Colonic mucosa (tissue), 4 donors: ENCODE data around the gene ADAM22. TPM values are rescaled to one million over a fixed set of nuclear protein-coding genes. Genes with fewer than 3 reads are reported as not detected.

Source experiments
- DNase-seq: peaks from one replicate; pipeline ENCODE4 v3.0.0-alpha.2; 2020
- H3K27ac ChIP-seq: fragments of 200-600 bp; one replicate; pipeline ENCODE4 v1.8.0; 2021
- H3K27me3 ChIP-seq: fragments of 200-600 bp; one replicate; pipeline ENCODE4 v1.8.0; 2021
- H3K36me3 ChIP-seq: fragments of 200-600 bp; one replicate; pipeline ENCODE4 v1.8.0; 2021
- H3K4me1 ChIP-seq: fragments of 200-600 bp; one replicate; pipeline ENCODE4 v1.8.0; 2021; ENCODE audit warnings: mild to moderate bottlenecking
- H3K4me3 ChIP-seq: fragments of 200-600 bp; one replicate; pipeline ENCODE4 v1.8.0; 2021
- H3K9ac ChIP-seq, 2 donors: one replicate each; pipeline ENCODE4 v1.7.0; 2013; ENCODE audit warnings: control low read depth in 2 of 2, low read depth in 2 of 2, low read length in 2 of 2
- H3K9me3 ChIP-seq: fragments of 200-600 bp; one replicate; pipeline ENCODE4 v1.8.0; 2021
- intact Hi-C: fragments of 100-400 bp; cut with DNase I; formaldehyde crosslinking; loops from one replicate; pipeline ENCODE4 v1.14.1; 2022
- total RNA-seq, 2 donors: library from RNA; stranded (reverse); fragmentation: NEBNext Ultra II Directional in 1 of 2; extraction: Animal tissue kit (Norgen Biotek cat#: 25700) in 1 of 2; gene quantifications; one replicate each; pipeline ENCODE4 v1.2.1, GENCODE V29; 2021
- TF ChIP-seq, protein P1 (sequence below): fragments of 200-600 bp; IDR thresholded peaks from one replicate; pipeline ENCODE4 v1.8.0; 2022; ENCODE audit warnings: antibody characterized with exemption, mild to moderate bottlenecking
- donor health status: healthy.
- donor health status: DM: no; HTN: no; CAD: no.
- donor health status: DM: no; HTN: no; CAD: no.

ADAM22 gene
- total RNA-seq, 2 donors from 2014 or later = 2.6 to 2.8 TPM

DNA sequence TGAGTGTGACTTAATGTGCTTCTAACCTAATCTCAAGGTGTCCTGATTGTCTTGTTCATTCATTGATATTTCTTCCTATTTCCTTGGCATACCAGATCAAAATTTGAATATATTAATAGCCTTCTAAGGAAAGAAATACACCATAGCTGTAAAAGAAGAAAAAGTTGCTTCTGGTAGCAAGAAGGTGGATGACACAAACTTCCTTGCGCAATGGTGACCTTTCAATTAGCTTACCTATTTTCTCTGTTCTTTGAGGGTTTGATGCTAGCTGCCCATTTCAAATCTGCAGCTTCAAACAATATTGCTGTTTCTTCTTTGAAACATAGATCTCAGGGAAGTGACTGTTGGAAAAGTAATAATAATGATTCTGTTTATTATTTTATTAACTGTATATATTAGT is 108.8 kb downstream of the ADAM22 start:
- DNase-seq = no peak
- H3K9ac ChIP-seq = no peak overlapping the region
- no peaks in the 10 kb centered on the region for H3K4me1 ChIP-seq
- TF ChIP-seq, protein P1, sequence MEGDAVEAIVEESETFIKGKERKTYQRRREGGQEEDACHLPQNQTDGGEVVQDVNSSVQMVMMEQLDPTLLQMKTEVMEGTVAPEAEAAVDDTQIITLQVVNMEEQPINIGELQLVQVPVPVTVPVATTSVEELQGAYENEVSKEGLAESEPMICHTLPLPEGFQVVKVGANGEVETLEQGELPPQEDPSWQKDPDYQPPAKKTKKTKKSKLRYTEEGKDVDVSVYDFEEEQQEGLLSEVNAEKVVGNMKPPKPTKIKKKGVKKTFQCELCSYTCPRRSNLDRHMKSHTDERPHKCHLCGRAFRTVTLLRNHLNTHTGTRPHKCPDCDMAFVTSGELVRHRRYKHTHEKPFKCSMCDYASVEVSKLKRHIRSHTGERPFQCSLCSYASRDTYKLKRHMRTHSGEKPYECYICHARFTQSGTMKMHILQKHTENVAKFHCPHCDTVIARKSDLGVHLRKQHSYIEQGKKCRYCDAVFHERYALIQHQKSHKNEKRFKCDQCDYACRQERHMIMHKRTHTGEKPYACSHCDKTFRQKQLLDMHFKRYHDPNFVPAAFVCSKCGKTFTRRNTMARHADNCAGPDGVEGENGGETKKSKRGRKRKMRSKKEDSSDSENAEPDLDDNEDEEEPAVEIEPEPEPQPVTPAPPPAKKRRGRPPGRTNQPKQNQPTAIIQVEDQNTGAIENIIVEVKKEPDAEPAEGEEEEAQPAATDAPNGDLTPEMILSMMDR = no peak
- H3K27me3 ChIP-seq = no peaks in the 10 kb centered on the region
- intact Hi-C loops = no loop called here
- no peak overlapping the region for H3K4me3 ChIP-seq
- no peaks in the 10 kb centered on the region for H3K36me3 ChIP-seq
- H3K27ac ChIP-seq = no peak overlapping the region
- no peaks in the 10 kb centered on the region for H3K9me3 ChIP-seq

DNA sequence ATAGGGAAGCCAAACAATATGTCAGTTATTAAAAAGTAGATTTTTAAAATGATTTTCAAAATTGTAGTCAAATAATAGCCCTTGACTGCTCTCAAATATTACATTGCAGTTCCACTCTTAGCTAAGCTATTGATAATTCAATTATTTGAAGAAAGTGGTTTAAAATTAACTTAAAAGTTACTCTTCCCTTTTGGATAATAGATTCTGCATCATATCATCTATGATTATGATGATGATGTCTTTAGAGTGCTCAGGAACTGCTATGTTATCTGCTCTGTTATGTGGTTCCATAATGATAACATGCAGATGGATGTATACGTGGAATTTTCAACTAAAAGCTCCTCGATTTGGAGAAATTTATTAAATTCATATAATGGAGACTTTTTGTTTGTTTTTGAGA is 110.0 kb downstream of the ADAM22 start:
- Histone ChIP-seq H3K36me3 (no peaks in the 10 kb centered on the region), H3K4me3 (no peak overlapping the region), H3K27ac (no peak overlapping the region), H3K9ac (no peak overlapping the region), H3K27me3 (no peaks in the 10 kb centered on the region), H3K4me1 (no peaks in the 10 kb centered on the region), H3K9me3 (no peaks in the 10 kb centered on the region)
- intact Hi-C loops = no loop called here
- TF ChIP-seq, protein P1 = no peak
- no peak for DNase-seq

DNA sequence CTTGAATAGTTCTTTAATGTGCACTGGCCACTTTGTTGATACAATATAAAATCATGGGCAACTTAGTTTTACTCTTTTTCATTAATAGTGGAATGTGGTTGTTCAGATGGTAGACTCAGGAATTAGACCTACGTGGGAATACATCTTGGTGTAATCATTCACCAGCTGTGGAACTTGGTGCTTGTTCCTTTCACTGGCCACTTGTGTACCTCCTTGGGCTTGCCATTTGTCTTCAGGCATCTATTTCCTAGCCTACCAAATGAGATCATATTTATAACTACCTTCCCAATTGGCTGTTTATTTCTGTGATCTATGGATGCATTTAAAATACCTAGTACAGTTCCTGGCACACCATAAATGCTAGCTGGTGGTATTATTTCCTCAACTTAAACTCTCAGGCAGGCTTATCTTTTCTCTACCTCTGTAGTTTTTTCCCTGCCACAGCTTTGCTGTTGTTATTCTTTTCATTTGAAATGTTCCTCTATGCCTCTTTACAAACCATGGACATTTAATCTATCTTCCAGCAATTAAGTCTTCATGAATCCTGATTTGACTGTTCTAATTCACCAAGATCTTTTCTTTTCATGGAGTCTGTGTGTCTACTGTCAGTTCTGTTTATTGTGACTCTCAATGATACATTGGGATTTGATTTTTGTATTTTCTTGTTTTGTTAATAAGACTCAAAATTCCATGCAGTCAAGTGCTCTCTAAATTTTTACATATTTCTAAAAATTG is 113.0 kb downstream of the ADAM22 start:
- TF ChIP-seq, protein P1 = no peak
- intact Hi-C loops = no loop called here

DNA sequence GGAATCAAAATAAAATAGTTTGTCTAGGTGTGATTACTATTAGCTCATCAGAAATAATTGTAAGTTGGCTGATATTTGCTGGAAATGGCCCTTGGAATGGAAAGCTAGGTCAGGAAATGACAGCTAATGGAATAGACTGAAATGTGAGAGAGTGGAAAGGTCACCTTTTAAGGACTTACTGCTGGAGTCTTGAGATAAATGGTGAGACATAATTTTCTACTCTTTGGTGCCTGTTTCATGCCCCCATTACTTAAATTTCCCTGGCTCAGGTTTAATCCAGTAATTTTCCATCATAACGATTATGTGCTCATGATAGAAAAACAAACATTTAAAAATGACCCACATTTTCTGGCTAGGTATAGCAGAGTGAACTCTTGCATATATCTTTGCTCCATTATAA is 123.6 kb downstream of the ADAM22 start:
- H3K9me3 ChIP-seq = no peaks in the 10 kb centered on the region
- H3K27me3 ChIP-seq = no peaks in the 10 kb centered on the region
- H3K9ac ChIP-seq = no peak overlapping the region
- no peak overlapping the region for H3K4me3 ChIP-seq
- no peaks in the 10 kb centered on the region for H3K4me1 ChIP-seq
- H3K27ac ChIP-seq = no peak overlapping the region
- DNase-seq = no peak
- intact Hi-C loops = no loop called here
- TF ChIP-seq, protein P1 = no peak
- H3K36me3 ChIP-seq = no peaks in the 10 kb centered on the region

More for the DNA sequence above, 113.0 kb downstream of the ADAM22 start:
- H3K27me3 ChIP-seq = no peaks in the 10 kb centered on the region
- H3K4me1 ChIP-seq = no peaks in the 10 kb centered on the region
- H3K36me3 ChIP-seq = no peaks in the 10 kb centered on the region
- no peak overlapping the region for H3K9ac ChIP-seq
- H3K9me3 ChIP-seq = no peaks in the 10 kb centered on the region
- DNase-seq = no peak
- H3K27ac ChIP-seq = no peak overlapping the region
- no peak overlapping the region for H3K4me3 ChIP-seq

DNA sequence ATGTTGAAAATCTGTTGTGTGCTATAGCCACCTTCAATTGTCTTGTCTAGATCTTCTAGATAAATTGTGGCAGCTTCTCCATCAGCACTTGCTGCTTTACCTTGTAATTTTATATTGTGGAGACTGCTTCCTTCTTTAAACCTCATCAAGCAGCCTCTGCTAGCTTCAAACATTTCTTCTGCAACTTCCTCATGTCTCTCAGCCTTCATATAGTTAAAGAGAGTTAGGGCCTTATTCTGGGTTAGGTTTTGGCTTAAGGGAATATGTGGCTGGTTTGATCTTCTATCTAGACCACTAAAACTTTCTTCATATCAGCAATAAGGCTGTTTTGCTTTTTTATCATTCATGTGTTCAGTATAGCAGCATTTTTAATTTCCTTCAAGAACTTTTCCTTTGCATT is 128.2 kb downstream of the ADAM22 start:
- DNase-seq = no peak
- no peak overlapping the region for H3K9ac ChIP-seq
- H3K27me3 ChIP-seq = no peaks in the 10 kb centered on the region
- no peaks in the 10 kb centered on the region for H3K4me1 ChIP-seq
- TF ChIP-seq, protein P1 = no peak
- H3K27ac ChIP-seq = no peak overlapping the region
- H3K9me3 ChIP-seq = no peaks in the 10 kb centered on the region
- H3K36me3 ChIP-seq = no peaks in the 10 kb centered on the region
- H3K4me3 ChIP-seq = no peak overlapping the region
- intact Hi-C loops = no loop called here
